Suprapubic skin (tissue), 4 donors: ENCODE data around the gene EXTL1.

Experiments used
- CTCF ChIP-seq, 2 donors: fragments of 200-600 bp in 1 of 2; fragments of 450-650 bp in 1 of 2; sonication (generic) in 1 of 2; IDR thresholded peaks; one replicate each; pipeline ENCODE4 v1.5.1; 2016 to 2019; ENCODE audit warnings: antibody characterized with exemption in 2 of 2, mild to moderate bottlenecking in 1 of 2, moderate library complexity in 1 of 2
- POLR2A ChIP-seq, 2 donors: fragments of 450-650 bp; IDR thresholded peaks; one replicate each; pipeline ENCODE4 v1.6.1; 2017; ENCODE audit warnings: antibody characterized with exemption in 2 of 2, mild to moderate bottlenecking in 2 of 2, moderate library complexity in 2 of 2
- POLR2AphosphoS5 ChIP-seq, 3 donors: sonication (generic); formaldehyde crosslinking; IDR thresholded peaks; one replicate each; pipeline ENCODE4 v1.6.1; 2017; ENCODE audit warnings: antibody characterized with exemption in 3 of 3

GRCh38 chr1:26046246-26047095 lies 24.9 kb downstream of the EXTL1 start:
- TF ChIP-seq CTCF (IDR thresholded peaks at IDR 0.05), result no peak
- no peak for TF ChIP-seq POLR2AphosphoS5 (IDR thresholded peaks at IDR 0.05)
- TF ChIP-seq POLR2A (IDR thresholded peaks at IDR 0.05), result no peak
